ENCODE measurements around the gene SV2C. TPM values are rescaled to one million over a fixed set of nuclear protein-coding genes. Genes with fewer than 3 reads are reported as not detected.

SV2C gene
- total RNA-seq, 4 donors from 2014 or later: 0.87 to 1.7 (median 1.4) TPM

- Histone ChIP-seq H3K9me3 (no peaks in the 10 kb centered on the region), H3K4me3 (no peak overlapping the region), H3K27ac (no peak overlapping the region), H3K36me3 (no peaks in the 10 kb centered on the region), H3K27me3 (no peaks in the 10 kb centered on the region), H3K4me1 (no peaks in the 10 kb centered on the region)
- no peak for DNase-seq (ENCODE audit: low spot score in 2 of 2)
- WGBS, 2 donors: 86 to 93% methylated on average over 11 to 13 of the region's 14 CpGs
- no peak for TF ChIP-seq CTCF (IDR thresholded peaks at IDR 0.05)
- TF ChIP-seq EP300 (IDR thresholded peaks at IDR 0.05): no peak
- TF ChIP-seq POLR2A (IDR thresholded peaks at IDR 0.05): no peak
These were observed 197.3 kb downstream of the SV2C start for GRCh38 chr5:76280494-76280893.

GRCh38 chr5:76283670-76284069 lies 200.5 kb downstream of the SV2C start:
- no peaks in the 10 kb centered on the region for H3K9me3 ChIP-seq
- no peaks in the 10 kb centered on the region for H3K36me3 ChIP-seq
- TF ChIP-seq CTCF (IDR thresholded peaks at IDR 0.05): no peak
- TF ChIP-seq EP300 (IDR thresholded peaks at IDR 0.05): no peak
- TF ChIP-seq POLR2A (IDR thresholded peaks at IDR 0.05): no peak
- no peak overlapping the region for H3K27ac ChIP-seq
- H3K4me1 ChIP-seq: no peaks in the 10 kb centered on the region
- DNase-seq (ENCODE audit: low spot score in 2 of 2): no peak
- no peak overlapping the region for H3K4me3 ChIP-seq
- H3K27me3 ChIP-seq: no peaks in the 10 kb centered on the region

GRCh38 chr5:76289692-76290091 lies 206.5 kb downstream of the SV2C start:
- no peaks in the 10 kb centered on the region for H3K36me3 ChIP-seq
- no peak for DNase-seq (ENCODE audit: low spot score in 2 of 2)
- H3K4me1 ChIP-seq: no peaks in the 10 kb centered on the region
- H3K4me3 ChIP-seq: no peak overlapping the region
- TF ChIP-seq EP300 (IDR thresholded peaks at IDR 0.05) (no peak), CTCF (IDR thresholded peaks at IDR 0.05) (no peak), POLR2A (IDR thresholded peaks at IDR 0.05) (no peak)
- no peak overlapping the region for H3K27ac ChIP-seq
- no peaks in the 10 kb centered on the region for H3K9me3 ChIP-seq
- no peaks in the 10 kb centered on the region for H3K27me3 ChIP-seq
- WGBS, 2 donors: 88 to 93% methylated on average over 6 of the region's 6 CpGs

GRCh38 chr5:76290321-76290757 lies 207.2 kb downstream of the SV2C start:
- no peak for TF ChIP-seq POLR2A (IDR thresholded peaks at IDR 0.05)
- TF ChIP-seq CTCF (IDR thresholded peaks at IDR 0.05): no peak
- TF ChIP-seq EP300 (IDR thresholded peaks at IDR 0.05): no peak
- Histone ChIP-seq H3K9me3 (no peaks in the 10 kb centered on the region), H3K4me1 (no peaks in the 10 kb centered on the region)

GRCh38 chr5:76291305-76292077 lies 208.3 kb downstream of the SV2C start:
- Histone ChIP-seq H3K9me3 (no peaks in the 10 kb centered on the region), H3K4me1 (no peaks in the 10 kb centered on the region), H3K4me3 (no peak overlapping the region), H3K36me3 (no peaks in the 10 kb centered on the region), H3K27ac (peak overlapping the region in 2 of 4 donors; percentile 42 to 61), H3K27me3 (no peaks in the 10 kb centered on the region)
- WGBS, 2 donors: 75 to 82% methylated on average over 8 of the region's 8 CpGs
- no peak for DNase-seq (ENCODE audit: low spot score in 2 of 2)
- TF ChIP-seq POLR2A (IDR thresholded peaks at IDR 0.05) (no peak), EP300 (IDR thresholded peaks at IDR 0.05) (no peak), CTCF (IDR thresholded peaks at IDR 0.05) (no peak)

More at GRCh38 chr5:76290321-76290757, 207.2 kb downstream of the SV2C start:
- no peak overlapping the region for H3K4me3 ChIP-seq
- H3K27me3 ChIP-seq: no peaks in the 10 kb centered on the region
- WGBS, 2 donors: 85 to 87% methylated on average over 3 of the region's 3 CpGs
- no peak overlapping the region for H3K27ac ChIP-seq
- H3K36me3 ChIP-seq: no peaks in the 10 kb centered on the region
- no peak for DNase-seq (ENCODE audit: low spot score in 2 of 2)

All from tibial nerve (tissue), 4 donors.